GM08714 (cell line): ENCODE results near the gene CYP26C1.

Experiments used
- H3K4me3 ChIP-seq: fragments of 200-500 bp; sonication (Bioruptor generic); 2 replicates; pipeline ENCODE4 v1.5.1; 2014; ENCODE audit warnings: mild to moderate bottlenecking, low read length, inconsistent platforms
- ZNF274 ChIP-seq: IDR thresholded peaks from 2 replicates; pipeline ENCODE4 v1.6.1; 2012; ENCODE audit warnings: mild to moderate bottlenecking, low read depth, low read length

The CYP26C1 gene

DNA sequence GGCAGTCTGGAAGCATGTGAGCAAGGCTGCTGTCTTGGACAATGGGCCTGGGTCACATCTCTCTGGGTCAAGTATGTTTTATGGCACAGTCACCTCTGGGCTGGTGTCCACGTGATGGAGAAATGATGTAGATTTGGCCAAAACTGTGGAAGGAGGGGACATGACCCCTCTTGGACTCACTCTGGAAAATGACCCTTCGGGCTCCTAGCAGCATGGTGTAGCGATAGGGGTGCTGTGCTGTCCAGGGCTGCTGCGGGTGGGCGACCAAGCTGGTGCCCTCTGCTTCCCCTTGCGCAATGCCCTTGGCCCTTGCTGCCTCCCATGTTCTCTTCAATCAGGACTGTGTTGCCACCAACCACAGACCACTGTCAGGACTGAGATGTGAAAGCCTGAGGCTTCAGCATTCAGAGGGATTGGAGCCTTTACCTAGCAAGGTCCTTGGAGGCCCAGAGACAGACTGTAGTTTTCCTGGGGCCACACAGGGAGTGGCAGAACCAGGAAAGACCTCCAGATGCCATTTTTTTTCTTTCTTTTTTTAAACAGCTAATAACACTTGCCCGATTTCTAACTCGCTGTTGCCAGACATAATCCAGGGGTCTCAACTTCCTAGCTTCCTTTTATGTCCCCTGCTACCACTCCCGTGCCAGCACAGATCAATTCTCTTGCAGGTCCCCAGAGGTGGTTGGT lies 19.2 kb downstream of the CYP26C1 start:
- no peak for TF ChIP-seq ZNF274
- H3K4me3 ChIP-seq: no peak overlapping the region

DNA sequence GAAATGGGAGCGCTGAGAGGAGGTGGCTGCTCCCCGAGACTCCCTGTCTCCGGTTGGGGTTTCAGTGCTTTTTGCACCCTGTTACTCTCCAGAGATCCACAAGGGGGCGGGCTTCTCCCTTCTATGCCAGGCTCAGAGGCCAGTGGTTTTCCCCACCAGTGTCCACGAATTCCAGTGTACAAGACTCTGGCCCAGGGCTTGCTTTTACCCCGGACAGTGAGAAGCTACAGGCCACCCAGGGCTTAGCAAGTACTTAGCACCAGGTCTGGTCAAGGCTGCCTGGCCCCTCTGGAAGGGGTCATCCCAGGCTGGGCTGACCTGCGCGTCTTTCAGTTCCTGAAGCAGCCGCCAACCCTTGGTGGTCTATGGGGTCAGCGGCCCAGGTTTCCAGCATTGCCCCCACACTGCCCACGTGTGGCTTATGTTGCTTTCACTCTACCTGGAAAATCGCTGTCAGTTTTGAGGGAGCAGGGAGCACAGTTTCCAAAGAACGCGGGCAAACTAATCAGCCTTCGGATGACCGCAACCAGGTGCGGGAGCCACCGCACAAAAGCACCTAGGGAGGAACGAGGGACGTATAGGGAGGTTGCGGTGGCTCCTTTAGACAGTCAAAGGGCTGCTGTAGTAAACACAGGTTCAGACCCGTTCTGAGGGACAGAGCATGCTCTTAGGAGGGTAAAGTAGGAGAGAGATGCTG lies 19.9 kb downstream of the CYP26C1 start:
- no peak for TF ChIP-seq ZNF274
- H3K4me3 ChIP-seq: no peak overlapping the region

DNA sequence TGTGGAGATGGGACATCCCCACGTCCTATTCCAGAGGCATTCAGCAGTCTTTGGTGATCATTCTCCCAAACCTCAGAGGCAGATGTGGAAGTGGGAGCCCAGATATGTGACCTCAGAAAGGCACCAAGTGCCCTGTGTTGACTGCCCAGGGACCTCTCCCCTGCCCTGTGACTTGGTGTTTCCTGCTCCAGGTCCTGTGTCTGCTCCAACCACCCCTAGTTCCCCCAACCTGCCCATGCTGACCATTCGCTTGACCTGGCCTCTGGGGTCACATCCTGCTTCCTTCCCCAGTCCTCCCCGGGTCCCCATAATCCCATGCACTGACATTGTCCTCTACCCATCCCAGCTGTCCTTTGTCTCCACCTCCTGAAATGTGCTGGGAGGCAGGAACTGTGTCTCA lies 20.7 kb downstream of the CYP26C1 start:
- no peak for TF ChIP-seq ZNF274
- no peak overlapping the region for H3K4me3 ChIP-seq

DNA sequence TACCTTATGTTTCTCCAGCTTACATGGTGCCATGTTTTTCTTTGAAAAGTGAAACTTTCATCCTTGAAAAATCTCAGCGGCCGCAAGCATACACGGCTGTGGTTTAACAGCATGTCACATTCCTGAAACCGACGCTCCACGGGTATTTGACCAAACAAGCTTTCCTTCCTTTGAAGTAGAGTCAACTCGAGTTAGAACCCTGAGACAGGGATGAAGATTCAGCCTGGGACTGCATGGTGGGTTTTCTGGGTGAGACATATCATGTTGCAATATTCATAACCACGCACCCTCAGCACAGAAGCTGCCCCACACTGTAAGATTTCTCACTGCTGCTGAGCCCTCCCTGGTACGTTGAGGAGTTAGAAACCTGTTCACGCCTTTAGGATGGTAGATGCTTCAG lies 21.2 kb downstream of the CYP26C1 start:
- no peak for TF ChIP-seq ZNF274
- no peak overlapping the region for H3K4me3 ChIP-seq

DNA sequence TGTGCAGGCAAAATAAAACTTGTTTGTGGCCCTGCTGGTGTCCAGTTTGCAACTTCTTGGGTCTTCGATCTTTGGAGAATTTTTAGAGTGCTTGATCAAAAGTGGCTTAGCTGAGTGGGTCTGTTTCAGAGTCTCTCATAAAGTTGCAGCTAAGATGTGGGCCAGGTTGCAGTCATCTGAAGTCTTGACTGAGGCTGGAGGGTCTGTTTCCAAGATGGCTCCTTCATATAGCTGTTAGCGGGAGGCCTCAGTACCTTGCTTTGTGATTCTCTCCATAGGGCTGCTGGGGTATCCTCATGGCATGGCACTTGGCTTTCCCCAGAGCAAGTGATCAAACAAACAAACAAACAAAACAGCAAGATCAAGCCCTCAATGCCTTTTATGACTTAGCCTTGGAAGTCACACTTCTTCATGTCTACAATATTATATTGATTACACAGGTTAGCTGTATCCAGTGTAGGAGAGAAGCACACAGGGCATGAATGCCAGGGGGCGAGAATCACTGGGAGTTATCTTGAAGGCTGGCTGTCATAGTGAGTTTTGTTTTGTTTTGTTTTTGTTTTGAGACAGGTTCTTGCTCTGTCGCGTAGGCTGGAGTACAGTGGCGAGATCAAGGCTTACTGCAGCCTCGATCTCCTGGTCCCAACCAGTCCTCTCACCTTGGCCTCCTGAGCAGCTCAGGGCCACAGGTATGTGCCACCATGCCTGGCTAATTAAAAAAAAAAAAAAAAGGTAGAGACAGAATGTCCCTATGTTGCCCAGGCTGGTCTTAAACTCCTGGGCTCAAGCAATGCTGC lies 23.3 kb downstream of the CYP26C1 start:
- no peak overlapping the region for H3K4me3 ChIP-seq
- no peak for TF ChIP-seq ZNF274

DNA sequence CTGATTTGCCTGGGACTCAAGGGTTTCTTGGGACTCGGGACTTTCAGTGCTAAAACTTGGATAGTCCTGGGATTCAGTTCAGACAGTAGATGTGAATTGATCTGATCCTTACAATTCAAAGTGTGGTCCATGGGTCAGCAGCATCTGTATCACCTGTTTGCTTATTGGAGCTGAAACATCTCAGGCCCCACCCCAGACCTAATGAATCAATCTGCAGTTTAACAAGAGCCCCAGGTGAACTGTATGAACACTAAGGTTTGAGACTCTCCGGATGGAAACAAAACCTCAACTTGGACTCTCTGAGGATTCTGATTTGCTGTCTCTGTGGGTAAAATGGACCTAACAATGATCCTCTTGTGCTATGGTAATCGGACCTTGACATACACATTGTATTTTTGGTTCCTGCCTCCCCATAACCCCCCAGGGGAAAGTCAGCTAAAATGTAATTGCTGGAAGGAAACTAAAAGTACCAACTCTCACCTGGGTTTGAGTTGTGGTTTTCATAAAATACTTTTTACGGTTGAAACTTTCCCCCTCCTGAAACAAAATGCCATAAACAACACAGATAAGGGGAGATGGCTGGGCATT lies 24.8 kb downstream of the CYP26C1 start:
- H3K4me3 ChIP-seq: no peak overlapping the region
- TF ChIP-seq ZNF274: no peak

DNA sequence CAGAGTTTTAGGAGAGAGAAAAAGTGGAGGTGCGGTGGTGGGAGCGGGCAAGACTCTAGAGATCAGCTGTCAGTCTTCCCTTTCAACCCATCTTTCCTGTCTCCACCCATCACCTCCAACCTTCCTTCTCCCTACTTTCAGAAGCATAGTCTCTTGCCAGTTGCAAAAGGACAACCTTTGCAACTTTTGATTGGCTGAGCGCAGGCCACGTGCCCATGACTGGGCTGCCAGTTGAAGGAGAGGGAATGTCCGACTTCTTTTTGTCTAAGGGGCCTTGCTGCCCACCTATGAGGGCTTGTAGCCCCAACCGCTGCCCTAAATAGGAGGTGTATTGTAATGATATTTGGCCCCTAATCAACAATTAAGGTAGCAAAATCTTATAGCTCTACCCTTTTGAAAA lies 25.7 kb downstream of the CYP26C1 start:
- no peak for TF ChIP-seq ZNF274
- H3K4me3 ChIP-seq: no peak overlapping the region

DNA sequence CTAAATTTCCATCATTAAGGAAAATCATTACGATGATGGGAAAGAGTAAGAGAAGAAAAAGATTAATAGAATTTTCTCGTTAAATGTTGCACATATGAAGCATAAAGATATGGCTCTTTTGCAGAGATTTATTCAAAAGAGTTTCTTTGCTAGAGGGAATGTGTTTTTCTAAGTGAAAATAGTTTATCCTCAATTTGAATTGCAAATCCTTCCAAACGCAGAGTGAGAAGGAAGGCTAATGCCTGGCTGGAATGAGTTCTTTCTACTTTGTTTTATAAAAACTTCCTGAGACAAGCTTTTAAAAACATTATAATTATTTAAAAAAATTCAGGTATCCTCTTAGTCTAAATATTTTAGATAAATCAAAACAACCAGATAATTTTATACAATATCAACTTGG lies 27.2 kb downstream of the CYP26C1 start:
- TF ChIP-seq ZNF274: no peak
- H3K4me3 ChIP-seq: no peak overlapping the region

DNA sequence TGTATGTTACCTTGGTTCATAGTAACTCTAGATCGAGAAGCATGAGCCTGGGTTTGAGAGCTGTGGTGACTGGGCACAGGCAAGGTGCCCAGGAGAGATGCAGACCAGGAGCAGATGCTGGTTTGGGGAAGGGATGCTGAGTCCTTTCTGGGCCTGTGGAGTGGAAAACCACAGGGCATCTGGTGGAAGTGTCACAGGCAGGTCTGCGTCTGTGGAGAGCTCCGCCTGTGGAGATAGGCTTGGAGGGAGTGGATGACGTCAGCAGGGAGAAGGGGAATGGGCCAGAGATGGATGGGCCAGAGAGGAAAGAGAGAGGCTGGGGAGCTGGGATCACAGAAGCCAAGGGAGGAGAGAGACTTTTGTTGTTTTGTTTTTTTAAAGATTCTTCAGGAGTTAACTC lies 27.9 kb downstream of the CYP26C1 start:
- no peak for TF ChIP-seq ZNF274
- H3K4me3 ChIP-seq: no peak overlapping the region

DNA sequence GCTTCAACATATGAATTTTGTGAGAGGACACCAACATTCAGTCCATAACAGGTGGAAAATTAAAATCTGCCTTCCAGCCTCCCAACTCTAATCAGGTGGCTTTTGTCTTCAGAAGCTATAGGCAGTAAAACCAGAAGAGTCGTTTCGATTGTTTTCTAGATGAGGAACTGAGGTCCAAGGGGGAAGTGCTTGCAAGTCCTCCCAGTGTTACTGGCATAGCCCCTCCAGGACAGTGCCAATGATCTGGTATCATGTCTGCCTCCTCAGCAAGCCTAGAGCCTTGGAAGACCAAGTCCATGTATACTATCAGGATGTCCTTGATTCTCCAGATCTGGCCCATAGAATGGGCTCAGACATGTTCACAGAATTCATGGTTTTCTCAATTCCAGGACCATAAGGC lies 30.0 kb downstream of the CYP26C1 start:
- no peak for TF ChIP-seq ZNF274
- no peak overlapping the region for H3K4me3 ChIP-seq

DNA sequence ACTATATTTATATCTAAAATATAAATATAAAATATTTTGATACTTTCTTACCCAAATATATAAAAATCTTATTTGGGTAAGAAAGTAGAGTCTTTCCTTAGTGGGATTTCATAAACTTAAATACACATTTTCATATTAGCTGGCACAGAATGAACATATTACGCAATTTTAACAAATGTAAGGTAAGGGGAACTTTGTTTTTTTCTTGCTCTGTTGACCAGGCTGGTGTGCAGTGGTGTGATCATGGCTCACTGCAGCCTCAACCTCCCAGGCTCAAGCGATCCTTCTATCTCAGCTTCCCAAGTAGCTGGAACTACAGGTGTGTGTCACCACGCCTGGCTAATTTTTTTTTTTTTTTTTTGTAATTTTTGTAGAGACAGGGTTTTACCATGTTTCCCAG lies 31.4 kb downstream of the CYP26C1 start:
- no peak for TF ChIP-seq ZNF274
- H3K4me3 ChIP-seq: no peak overlapping the region

DNA sequence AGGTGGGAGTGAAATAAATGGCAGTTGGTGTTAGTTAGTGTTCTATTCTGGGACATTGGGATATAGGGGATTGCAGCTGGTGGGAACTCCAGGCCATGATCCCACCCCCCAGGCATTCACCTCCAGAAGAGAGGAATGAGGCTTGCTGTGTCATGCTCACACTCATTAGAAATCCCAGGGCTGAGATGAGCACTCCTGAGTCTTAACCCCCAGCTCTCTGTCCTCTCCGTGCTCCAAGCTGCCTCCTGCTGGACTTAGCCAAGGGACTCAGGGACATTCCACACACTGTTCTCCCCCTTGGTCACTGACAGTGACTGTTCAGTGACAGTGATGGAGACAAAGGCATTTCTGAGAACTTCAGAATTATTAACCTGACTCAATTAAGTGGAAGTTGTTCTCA lies 34.6 kb downstream of the CYP26C1 start:
- TF ChIP-seq ZNF274: no peak
- H3K4me3 ChIP-seq: no peak overlapping the region

DNA sequence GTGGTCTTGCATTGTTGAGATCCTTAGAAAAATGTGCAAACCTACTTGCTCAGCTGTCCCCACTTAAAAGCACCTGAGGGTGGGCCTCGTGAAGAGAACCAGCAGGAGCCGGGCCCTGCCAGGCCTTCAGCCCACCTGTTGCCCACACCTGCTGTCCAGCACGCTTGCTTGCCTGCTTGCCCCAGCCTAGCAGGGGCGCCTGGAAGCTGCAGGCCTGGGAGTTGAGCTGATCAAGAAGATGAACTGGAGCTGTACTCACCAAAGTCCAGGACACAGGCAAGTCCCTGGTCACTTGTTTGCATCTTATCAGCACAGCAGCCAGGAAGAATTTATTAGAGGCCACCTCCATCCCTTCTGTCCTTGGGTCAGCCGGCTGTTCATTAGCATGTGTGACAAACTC lies 36.3 kb downstream of the CYP26C1 start:
- H3K4me3 ChIP-seq: no peak overlapping the region
- TF ChIP-seq ZNF274: no peak

DNA sequence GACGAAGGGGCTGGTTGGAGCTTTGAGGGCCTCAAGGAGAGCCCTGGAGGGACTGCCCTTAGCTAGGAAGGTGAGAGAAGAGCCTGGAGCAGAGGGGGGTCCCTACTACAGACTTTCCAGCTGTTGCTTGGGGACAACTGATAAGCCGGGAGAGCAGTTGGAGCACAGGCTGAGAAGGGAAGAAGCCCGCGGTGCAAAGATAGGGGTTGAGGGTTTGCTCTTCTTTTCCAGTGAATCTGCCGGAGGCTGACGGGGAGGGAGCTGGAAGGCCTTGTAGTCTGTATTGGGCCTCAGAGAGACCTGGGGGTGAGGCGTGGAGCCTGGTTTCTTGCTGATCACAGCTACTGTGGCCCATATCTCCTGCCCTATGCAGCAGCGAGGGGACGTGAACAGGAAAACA lies 36.8 kb downstream of the CYP26C1 start:
- H3K4me3 ChIP-seq: no peak overlapping the region
- no peak for TF ChIP-seq ZNF274
